Cardiac muscle cell (in vitro differentiated cells and primary cell): ENCODE results near the gene KCNK16. TPM values are rescaled to one million over a fixed set of nuclear protein-coding genes. Genes with fewer than 3 reads are reported as not detected.

Experiments used
- DNase-seq, 2 donors: peaks; one replicate each; pipeline versions ENCODE4 v3.0.0 to v3.0.0-alpha.2; 2010 to 2017; ENCODE audit warnings: low read depth in 1 of 2, low spot score in 1 of 2
- H3K27ac ChIP-seq: fragments of 200-600 bp; sonication (generic); 2 replicates; pipeline ENCODE4 v1.5.1; 2016
- H3K27me3 ChIP-seq: fragments of 200-600 bp; sonication (generic); 2 replicates; pipeline ENCODE4 v1.6.0; 2016; ENCODE audit warnings: control low read depth
- H3K36me3 ChIP-seq: fragments of 200-600 bp; sonication (generic); 2 replicates; pipeline ENCODE4 v1.5.1; 2016; ENCODE audit warnings: control low read depth
- H3K4me1 ChIP-seq: fragments of 200-600 bp; sonication (generic); 2 replicates; pipeline ENCODE4 v1.8.1; 2017; ENCODE audit warnings: low read depth, mild to moderate bottlenecking, mixed run types
- H3K4me3 ChIP-seq: fragments of 200-600 bp; sonication (generic); 2 replicates; pipeline ENCODE4 v1.5.1; 2016; ENCODE audit warnings: mild to moderate bottlenecking
- H3K9me3 ChIP-seq: fragments of 200-600 bp; sonication (generic); 2 replicates; pipeline ENCODE4 v1.5.1; 2017; ENCODE audit warnings: low read depth, mild to moderate bottlenecking, control low read depth
- CTCF ChIP-seq: IDR thresholded peaks from 2 replicates; pipeline ENCODE4 v1.5.1; 2012; ENCODE audit warnings: low read depth, mild to moderate bottlenecking, low read length
- polyA plus RNA-seq: library from polyadenylated mRNA; unstranded; fragments of >200 nt; fragmentation: Nextera tagmentation; extraction: Ambion mirVana; gene quantifications from 2 replicates; pipeline ENCODE4 v1.2.1, GENCODE V29; 2016
- total RNA-seq: library from RNA; depleted of rRNA; stranded (reverse); fragments of >200 nt; gene quantifications from 2 replicates; pipeline ENCODE4 v1.2.3, GENCODE V29; 2016

The KCNK16 gene
- total and polyA plus RNA-seq, 2 experiments from 2014 or later: not detected

GRCh38 chr6:39357998-39358686 lies 35.6 kb upstream of the KCNK16 start:
- no peak for TF ChIP-seq CTCF
- H3K27ac ChIP-seq: no peak overlapping the region

DNA sequence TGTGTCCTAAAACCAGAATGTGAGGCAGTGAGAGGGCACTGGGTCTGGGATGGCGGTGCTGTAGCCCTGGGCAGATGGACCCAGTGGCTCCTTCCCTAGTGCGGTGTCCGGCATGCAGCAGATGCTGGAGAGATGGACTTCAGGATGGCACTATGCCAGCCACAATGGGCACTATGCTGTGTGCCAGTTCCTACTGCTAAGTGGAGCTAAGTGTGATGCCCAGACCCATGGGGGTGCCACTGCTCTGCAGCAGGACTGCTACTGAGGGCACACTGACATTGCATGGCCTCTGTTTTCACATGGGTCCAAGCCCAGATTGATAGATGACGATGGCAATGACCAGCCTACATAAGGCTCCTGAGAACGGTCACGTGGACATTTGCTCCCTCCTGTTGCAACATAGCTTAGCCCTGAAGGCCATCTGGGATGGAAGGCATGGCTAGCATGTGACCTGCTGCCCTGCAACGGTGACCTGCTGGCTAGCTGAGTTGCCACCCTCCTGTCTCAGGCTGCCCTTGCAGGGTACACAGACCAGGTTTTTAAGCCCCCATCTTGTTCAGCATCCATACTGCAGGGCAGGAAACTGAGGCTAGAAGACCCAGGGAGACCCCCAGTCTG lies 31.3 kb upstream of the KCNK16 start:
- DNase-seq: no peak
- no peak for TF ChIP-seq CTCF
- no peaks in the 10 kb centered on the region for H3K4me1 ChIP-seq
- no peak overlapping the region for H3K4me3 ChIP-seq
- no peaks in the 10 kb centered on the region for H3K27me3 ChIP-seq
- H3K36me3 ChIP-seq: no peaks in the 10 kb centered on the region
- no peaks in the 10 kb centered on the region for H3K9me3 ChIP-seq
- H3K27ac ChIP-seq: no peak overlapping the region

More at GRCh38 chr6:39357998-39358686, 35.6 kb upstream of the KCNK16 start:
- H3K4me3 ChIP-seq: no peak overlapping the region
- DNase-seq: peak; percentile 82 to 89
- no peaks in the 10 kb centered on the region for H3K27me3 ChIP-seq
- no peaks in the 10 kb centered on the region for H3K36me3 ChIP-seq
- H3K4me1 ChIP-seq: no peaks in the 10 kb centered on the region
- H3K9me3 ChIP-seq: no peaks in the 10 kb centered on the region

DNA sequence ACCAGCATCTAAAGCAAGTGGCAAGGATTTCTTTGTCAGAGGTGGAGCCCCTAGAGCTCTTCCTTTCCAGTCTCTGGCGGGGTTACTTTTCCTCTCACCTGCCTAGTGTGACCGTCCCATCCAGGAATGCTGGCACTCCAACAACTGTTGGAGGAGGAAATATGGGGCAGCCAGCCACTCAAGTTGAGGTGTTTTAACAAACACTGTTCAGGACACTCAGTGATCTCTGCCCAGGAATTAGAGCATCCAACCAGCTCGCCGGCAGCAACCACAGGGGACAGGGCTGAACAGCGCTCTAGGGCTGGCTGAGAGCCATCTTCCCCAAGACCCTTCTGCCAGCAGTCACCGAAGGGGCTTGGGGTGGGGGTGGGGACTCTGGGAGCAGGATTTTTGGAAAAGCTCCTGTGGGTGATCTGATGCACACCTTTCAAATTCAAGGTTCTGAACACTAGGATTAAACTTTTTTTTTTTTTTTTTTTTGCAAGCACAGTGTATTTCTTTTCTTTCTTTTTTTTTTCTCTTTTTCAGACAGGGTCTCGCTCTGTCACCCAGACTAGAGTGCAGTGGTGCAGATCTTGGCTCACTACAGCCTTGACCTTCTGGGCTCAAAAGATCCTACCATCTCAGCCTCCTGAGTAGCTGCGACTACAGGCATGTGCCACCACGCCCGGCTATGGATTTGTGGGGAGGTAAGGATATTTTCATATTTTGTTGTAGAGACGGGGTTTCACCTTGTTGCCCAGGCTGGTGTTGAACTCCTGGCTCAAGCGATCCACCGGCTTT lies 28.4 kb upstream of the KCNK16 start:
- no peaks in the 10 kb centered on the region for H3K36me3 ChIP-seq
- H3K27ac ChIP-seq: no peak overlapping the region
- no peaks in the 10 kb centered on the region for H3K27me3 ChIP-seq
- H3K9me3 ChIP-seq: no peaks in the 10 kb centered on the region
- DNase-seq: no peak
- no peaks in the 10 kb centered on the region for H3K4me1 ChIP-seq
- TF ChIP-seq CTCF: no peak
- no peak overlapping the region for H3K4me3 ChIP-seq

DNA sequence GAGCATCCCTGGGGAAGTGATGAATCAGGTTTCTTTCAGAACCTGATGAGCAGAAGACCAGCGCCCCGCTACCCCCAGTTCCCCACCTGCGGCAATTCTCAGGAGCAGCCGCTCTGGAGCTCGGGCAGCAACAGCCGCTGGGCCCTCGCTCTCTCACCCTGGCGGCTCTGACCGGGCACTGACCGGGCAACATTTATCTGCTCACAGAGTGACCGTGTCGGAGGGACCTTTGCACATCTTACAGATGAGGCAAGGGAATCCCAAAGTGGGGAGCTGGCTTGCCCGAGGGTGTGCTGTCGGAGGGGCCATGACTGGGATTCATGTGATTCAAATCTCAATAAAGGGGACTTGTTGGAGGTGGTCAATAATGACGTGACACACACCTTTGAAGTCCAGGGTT lies 26.2 kb upstream of the KCNK16 start:
- Histone ChIP-seq H3K36me3 (no peaks in the 10 kb centered on the region), H3K27me3 (no peaks in the 10 kb centered on the region), H3K4me1 (no peaks in the 10 kb centered on the region), H3K9me3 (no peaks in the 10 kb centered on the region), H3K4me3 (no peak overlapping the region), H3K27ac (no peak overlapping the region)
- no peak for DNase-seq
- TF ChIP-seq CTCF: no peak

DNA sequence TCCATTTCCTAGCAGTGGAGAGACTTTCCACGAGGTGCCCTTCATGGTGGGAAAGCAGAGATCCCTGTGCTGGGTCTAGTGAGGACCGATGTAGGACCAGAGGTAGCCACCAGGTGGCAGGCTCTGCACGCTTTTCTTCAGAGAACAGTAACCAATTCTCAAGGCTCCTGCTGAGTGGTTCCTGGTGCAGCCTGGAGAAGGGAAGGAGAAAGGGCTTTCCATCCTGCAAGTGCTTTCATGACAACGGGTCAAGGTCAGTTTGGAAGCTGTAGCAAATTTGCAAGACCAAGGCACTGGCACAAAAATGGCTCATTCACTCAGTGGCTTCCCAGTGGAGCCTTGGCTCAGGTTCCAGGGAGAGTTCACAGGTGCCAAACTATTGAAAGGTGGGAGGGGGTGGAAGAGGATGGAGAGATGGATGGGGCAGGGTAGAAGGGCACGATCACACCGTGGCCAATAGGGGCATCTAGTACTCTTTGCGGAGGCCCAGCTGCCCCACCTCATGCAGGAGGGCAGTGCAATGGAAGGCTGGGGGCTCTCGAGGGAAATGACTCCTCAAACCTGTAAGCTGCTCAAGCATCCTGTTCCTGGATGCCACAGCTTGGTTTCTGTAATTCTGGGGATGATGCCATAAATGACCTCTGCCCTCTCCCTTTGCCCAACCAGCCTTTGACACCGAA lies 25.5 kb upstream of the KCNK16 start:
- peak; percentile 95 for TF ChIP-seq CTCF
- H3K27me3 ChIP-seq: no peaks in the 10 kb centered on the region
- no peak overlapping the region for H3K4me3 ChIP-seq
- H3K4me1 ChIP-seq: no peaks in the 10 kb centered on the region
- no peaks in the 10 kb centered on the region for H3K36me3 ChIP-seq
- no peaks in the 10 kb centered on the region for H3K9me3 ChIP-seq
- no peak overlapping the region for H3K27ac ChIP-seq
- DNase-seq: peak; percentile 73 to 84
